Activated CD4-positive, alpha-beta T cell treated with anti-CD3 and anti-CD28 coated beads, Interleukin-10, Interleukin-2, amounts not matched to agents 100 ng/mL and 50 ng/mL, durations not matched to agents 16 hours and 8 hours (primary cell): ENCODE results near the gene FAM98C.
"Not testable (repeated sequence)": the region's sequence is repeated elsewhere in the genome, so short reads cannot be mapped to it uniquely, and the experiment has no call there.

Experiments
- DNase-seq: peaks from one replicate; pipeline ENCODE4 v3.0.0-alpha.2; 2020

The FAM98C gene

DNA sequence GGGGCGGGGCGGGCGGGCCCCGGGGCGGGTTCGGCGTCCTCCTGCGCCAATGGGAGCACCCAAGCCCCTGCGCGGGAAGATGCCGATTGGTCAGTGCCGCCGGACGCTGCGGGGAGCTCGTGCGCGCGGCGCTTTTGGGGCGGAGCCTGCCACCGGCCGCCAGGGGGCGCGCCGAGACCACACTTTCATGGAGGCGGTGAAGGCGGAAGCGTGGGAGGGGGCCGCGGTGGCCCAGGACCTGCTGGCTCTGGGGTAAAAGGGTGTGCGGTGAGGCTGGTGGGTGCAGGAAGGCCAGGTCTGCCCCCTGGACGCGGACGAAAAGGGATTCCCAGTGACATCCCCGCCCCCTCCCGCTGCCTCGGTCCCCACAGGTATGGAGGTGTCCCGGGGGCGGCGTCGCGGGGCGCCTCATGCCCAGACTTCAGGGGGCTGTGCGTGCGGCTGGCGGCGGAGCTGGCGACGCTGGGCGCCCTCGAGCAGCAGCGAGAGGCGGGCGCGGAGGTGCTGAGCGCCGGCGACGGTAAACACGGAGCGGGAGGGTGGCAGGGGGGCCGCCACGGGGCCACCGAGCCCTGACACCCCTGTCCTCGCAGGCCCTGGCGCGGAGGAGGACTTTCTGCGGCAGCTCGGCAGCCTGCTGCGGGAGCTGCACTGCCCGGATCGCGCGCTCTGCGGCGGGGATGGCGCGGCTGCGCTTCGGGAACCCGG lies at the start of gene FAM98C:
Gene FAM98C, plus strand, starts transcription at position 127 of the 708 bp plus-strand sequence. Its CDS starts 61 bp downstream, at position 188.
- DNase-seq = peak; percentile 98

DNA sequence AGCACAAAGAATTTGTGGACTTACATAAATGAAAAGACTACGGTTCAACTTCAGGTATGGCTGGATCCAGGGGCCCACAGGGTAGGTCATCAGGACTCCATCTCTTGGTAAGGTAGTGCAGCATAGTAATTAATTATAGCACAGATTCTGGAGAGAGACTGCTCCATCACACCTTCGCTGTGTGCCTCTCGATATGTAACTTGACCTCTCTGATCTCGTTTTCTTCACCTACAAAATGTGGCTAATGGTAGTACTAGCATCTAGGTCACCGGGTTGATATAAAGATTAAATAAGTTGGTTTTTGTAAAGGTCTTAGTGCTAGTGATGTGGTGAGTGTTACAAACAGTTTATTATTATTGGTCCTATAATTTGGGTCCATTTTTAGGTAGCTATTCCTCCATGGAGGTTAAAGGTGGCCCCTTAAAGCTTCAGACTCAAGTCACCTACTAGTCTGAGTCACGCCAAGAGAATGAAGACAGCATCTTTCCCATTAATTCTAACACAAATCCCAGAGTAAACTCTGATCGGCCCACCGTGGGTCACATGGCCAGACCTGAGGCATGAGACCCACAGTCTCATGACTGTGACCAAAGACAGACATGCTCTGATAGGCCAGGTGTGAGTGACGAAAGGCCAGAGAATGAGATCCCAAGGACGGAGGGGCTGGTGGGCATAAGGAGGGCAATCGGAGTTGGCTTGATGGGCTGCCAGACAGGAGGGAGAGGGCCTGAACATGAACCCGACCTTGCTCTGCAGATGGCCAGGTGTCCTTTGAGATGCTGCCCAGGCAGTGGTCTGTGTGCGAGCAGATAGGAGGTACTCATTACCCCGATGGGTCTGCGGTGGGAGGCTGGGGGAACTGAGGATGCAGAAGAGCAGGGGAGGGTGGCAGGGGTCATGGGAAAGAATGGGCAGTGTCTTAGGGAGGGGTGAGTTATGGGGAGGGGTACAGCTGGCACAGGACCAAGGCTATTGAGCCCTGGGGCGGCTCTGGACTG lies 46.9 kb upstream of the FAM98C start:
- no peak for DNase-seq

DNA sequence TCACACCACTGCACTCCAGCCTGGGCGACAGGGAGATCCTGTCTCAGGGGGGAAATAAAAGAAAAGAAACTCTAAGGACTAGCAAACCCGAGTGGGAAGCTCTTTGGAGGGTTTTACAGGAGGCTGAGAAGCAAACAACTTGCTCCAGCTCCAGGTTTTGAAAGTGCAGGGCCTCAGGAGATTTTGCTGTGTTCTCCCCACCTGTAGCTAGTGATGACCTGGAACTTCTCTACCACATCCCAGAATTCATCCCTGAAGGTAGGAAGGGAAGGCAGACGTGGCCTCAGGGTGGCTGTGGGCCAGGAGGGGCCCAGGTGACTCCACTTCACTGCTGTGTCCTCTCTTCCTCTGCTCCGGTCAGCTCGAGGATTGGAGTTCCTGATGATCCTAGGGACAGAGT lies 44.8 kb upstream of the FAM98C start:
- no peak for DNase-seq

DNA sequence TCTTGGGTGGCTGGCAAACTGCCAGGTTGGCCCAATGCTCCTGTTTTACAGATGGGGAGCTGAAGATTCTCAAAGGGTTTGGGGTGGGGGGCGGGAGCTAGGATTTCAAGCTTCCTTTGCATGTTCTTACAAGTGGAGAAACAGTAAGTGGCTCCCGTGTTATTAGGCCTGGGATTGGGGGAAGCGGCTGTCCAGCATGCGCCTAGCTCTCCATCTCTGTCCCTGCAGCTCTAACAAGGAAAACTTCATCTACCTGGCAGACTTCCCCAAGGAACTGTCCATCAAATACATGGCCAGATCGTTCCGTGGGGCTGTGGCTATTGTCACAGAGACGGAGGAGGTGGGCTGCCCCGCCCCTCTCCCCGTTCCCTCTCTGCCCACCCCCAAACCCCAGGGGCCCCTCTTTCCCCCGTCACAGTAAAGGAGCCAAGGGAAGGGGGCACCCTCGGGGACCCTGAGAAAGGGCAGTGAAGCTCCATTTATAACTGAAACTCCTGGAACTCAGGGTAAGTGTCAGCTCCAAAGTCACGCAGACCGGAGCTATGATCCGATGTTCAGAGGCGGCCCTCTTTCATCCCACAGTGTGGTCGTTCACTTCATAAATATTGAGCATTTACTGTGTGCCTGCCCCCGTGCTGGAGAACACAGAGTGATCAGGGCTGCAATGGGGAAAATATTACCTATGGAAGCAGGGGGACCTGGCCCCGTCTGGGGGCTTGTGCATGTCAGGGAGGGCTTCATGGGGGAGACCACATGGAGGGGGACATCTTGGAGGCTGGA lies 43.5 kb upstream of the FAM98C start:
- no peak for DNase-seq

DNA sequence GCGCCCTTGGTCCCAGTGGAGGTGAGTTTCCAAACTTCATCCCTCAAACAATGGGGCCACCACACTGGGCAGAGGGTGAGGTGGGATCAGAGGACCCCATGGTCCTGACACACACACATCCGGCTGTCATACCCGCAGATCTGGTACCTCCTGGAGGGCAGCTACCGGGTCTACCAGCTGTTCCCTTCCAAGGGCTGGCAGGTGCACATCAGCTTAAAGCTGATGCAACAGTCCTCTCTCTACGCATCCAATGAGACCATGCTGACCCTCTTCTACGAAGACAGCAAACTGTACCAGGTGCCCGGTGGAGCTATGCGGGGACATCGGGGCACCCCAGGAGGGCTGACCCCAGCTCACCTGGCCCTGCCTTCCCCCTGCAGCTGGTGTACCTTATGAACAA lies 42.5 kb upstream of the FAM98C start:
- no peak for DNase-seq

DNA sequence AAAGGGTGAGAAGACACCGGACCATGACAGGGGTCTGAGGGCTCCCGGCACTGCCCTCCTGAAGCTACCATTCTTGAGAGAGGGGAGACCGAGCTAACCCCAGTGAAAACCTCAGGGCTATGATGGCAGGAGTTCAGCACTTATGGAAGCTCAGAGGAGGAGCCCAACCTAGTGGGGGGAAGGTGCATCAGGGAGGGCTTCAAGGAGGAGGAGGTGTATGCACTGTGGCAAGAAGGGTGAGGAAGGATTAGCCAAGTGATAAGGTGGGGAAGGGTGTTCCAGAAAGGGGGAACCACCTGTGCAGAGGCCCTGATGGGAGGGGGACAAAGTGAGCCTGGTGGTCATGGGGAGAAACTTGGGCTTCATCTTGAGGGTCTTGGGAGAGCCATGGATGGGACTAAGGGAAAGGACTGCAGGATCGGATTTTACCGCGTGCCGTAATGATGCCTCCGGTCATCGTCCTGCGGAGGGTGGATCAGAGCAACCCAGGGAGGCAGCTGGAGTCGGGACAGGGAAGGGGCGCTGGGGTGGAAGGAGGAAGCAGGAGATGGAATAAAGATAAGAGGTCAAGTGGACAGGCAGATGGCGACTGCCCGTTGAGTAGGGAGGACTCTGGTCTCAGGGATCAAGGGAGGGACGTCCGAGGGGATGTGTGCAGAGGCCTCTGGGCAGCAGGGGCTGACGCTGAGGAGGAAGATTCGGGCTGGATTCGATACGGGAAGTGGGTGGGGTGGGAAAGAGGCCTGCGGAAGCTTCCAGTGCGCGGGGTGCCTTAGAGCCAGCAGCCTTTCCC lies 41.9 kb upstream of the FAM98C start:
- DNase-seq = no peak

GRCh38 chr19:38361633-38362075 lies 41.2 kb upstream of the FAM98C start:
- DNase-seq = peak; percentile 82

DNA sequence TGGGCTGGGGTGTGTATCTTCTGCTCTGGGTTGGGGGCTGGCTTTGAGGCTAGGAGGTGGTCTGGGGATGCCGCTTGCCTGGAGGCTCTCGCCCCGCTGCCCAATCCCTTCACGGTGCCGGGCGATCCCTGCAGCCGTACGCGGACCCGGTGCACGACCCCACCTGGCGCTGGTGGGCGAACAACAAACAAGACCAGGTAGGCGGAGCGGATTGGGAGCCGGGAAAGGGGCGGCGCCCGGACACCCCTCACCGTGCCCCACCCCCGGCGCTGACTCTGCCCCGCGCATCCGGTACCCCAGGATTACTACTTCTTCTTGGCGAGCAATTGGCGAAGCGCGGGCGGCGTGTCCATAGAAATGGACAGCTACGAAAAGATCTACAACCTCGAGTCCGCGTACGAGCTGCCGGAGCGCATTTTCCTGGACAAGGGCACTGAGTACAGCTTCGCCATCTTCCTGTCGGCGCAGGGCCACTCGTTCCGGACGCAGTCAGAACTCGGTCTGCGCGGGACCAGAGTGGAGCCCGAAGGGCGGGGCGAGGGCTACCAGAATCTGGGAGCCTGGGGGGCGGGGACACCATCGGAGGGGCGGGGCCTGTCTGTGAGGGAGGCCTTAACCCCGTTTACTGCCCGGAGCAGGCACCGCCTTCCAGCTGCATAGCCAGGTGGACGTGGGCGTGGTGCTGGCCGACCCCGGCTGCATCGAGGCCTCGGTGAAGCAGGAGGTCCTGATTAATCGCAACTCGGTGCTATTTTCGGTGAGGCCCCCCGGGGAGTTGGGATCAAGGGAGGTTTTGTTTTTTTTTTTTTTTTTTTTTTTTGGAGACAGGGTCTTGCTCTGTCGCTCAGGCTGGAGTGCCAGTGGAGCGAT lies 40.6 kb upstream of the FAM98C start:
- DNase-seq = peak; percentile 90

DNA sequence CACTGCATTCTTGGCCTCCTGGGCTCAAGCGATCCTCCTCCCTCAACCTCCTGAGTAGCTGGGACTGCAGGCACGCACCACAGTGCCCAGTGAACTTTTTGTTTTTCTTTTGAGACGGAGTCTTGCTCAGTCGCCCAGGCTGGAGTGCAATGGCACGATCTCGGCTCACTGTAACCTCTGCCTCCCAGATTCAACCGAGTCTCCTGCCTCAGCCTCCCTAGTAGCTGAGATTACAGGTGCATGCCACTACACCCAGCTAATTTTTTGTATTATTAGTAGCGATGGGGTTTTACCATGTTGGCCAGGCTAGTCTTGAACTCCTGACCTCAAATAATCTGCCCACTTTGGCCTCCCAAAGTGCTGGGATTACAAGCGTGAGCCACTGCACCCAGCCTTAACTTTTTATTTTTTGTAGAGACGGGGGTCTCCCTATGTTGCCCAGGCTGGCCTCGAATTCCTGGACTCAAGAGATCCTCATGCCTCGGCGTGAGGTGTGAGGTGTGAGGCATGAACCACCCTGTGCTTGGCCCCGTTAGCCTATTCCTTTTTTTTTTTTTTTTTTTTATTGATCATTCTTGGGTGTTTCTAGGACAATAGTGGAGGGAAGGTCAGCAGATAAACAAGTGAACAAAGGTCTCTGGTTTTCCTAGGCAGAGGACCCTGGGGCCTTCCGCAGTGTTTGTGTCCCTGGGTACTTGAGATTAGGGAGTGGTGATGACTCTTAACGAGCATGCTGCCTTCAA lies 39.8 kb upstream of the FAM98C start:
- DNase-seq = not testable (repeated sequence)

DNA sequence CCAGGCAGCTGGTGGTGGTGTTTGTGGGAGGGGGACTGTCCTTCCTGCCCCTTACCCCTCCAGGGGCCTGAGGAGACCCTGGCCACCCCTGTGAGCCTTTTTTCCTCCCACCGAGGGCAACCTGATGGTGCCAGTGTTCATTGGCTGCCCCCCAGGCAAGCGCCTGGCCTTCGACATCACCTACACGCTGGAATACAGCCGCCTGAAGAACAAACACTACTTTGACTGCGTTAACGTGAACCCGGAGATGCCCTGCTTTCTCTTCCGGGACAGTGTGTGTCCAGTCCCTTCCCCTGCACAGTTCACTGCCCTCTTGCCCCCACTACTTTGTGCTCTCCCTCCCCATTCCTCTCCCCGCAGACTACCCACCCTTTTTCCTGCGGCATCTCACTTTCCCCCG lies 35.9 kb upstream of the FAM98C start:
- DNase-seq = no peak

DNA sequence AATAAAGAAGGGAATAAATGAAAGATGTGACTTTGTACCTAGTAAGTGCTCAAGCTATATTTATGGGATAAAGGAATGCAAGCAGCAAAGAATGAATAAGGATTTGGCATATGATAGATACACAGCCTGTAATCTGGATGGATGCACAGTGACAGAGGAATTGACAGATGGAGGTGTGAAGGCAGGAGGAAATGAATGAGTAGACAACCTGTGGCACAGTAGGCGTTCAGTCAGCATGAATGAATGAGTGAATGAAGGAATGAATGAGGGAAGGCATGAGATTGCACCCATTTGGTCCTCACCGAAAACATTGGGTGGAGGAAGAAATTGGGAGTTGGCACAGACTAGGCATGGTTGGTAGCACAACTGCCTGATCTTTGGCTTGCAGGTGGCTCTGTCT lies 33.3 kb upstream of the FAM98C start:
- no peak for DNase-seq

DNA sequence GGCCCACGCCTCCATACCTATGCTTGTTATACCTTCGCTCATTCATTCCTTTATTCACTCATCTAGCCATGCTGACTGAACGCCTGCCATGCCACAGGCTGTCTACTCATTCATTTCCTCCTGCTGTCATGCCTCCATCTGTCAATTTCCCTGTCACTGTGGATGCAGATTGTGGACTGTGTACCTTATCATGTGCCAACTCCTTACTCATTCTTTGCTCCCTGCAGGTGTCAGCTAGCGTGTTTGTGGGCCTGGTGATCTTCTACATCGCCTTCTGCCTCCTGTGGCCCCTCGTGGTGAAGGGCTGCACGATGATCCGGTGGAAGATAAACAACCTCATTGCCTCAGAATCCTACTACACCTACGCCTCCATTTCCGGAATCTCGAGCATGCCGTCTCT lies 32.6 kb upstream of the FAM98C start:
- no peak for DNase-seq

DNA sequence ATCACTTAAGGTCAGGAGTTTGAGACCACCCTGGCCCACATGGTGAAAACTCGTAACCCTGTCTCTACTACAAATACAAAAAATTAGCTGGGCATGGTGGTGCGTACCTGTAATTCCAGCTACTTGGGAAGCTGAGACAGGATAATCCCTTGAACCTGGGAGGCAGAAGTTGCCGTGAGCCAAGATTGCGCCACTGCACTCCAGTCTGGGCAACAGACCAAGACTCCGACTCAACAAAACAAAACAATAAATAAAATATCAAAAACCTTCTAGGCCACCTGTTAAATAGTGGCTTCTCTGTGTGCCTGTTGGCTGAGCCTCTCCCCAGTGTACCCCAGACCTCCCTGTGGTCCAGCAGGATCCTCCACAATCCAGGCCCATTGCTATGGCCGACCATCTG lies 31.8 kb upstream of the FAM98C start:
- DNase-seq = no peak

DNA sequence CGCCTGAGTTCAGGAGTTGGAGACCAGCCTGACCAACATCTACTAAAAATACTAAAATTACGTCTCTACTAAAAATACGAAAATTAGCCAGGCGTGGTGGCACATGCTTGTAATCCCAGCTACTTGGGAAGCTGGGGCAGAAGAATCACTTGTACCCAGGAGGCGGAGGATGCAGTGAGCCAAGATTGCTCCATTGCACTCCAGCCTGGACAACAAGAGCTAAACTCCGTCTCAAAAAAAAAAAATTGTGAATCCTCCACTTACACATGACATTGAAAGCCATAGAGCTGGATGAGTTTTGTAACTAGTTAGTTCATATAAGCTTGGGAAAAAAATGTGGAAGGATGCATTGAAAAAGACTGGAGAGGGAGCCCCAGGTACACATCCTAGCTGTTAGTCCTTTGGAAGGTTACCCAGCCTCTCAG lies 29.0 kb upstream of the FAM98C start:
- no peak for DNase-seq

DNA sequence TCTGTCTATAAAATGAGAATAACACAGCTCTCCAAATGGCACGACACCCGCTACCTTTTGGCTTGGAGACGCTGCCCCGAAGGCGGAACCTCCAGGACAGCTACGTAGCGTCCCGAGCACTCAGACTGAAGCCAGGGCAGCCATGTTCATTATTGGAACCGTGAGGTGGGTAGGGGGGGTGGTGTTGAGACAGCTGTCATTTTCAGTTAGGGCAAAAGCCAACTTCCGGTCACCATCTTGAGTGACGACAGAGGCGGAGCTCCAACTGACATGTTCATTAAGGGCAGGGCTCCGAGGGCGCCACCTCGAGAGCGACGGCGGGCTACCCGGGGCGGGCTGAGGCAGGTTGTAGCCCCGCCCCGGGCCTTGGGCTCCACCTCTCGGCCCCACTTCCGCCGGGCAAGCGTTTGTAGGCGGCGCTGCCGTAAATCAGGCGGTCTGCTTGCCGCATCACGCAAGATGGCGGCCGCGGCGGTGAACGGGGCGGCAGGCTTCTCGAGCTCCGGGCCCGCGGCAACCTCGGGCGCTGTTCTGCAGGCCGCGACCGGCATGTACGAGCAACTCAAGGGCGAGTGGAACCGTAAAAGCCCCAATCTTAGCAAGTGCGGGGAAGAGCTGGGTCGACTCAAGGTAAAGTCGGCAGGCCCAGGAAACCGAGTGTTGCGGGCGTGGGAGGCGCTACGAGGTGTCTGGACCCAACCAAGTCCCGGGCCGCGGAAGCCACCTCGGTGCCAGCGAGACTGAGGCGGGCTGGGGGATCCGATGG lies 28.4 kb upstream of the FAM98C start, which contains the start of gene PSMD8:
Gene PSMD8, plus strand, starts transcription at position 240 of the 766 bp plus-strand sequence. Its CDS starts 31 bp downstream, at position 271.
- DNase-seq = peak; percentile 100

DNA sequence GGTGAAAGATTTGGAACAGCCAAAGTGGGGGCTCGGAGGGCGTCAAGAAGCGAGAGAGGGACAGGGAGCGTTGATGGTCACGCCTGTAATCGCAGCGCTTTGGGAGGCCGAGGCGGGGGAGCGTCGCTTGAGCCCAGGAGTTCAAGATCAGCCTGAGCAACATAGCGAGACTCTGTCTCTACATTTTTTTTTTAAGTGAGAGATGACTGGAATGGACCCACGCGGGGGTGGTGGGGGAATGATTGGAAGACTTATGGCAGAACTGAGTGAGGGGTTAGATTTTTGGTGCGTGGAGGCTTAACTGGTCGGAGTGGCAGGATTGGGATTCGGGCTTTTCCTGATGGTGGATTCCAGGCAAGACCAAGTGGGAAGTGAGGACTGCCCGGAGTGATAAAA lies 27.8 kb upstream of the FAM98C start:
- DNase-seq = no peak

- DNase-seq = no peak
These were observed 27.1 kb upstream of the FAM98C start for GRCh38 chr19:38375748-38376147.

DNA sequence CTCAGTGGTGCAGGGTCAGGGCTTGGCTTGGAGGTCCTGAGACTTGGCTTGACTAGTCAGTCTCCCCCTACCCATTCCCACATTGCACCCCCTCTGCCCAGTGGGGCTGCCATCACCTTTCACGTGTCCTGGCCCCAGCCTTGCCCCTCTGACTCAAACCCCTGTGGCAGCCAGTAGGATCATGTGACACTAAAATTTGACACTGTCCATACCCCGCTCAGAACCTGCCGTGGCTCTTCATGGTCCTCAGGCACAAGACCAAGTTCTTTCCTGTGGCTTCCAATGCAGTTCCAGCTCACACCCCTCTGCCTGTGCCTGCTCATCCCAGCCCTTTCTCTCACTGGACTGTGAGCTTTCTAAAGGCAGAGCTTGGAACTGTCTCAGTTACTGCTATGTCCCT lies 26.3 kb upstream of the FAM98C start:
- DNase-seq = no peak

DNA sequence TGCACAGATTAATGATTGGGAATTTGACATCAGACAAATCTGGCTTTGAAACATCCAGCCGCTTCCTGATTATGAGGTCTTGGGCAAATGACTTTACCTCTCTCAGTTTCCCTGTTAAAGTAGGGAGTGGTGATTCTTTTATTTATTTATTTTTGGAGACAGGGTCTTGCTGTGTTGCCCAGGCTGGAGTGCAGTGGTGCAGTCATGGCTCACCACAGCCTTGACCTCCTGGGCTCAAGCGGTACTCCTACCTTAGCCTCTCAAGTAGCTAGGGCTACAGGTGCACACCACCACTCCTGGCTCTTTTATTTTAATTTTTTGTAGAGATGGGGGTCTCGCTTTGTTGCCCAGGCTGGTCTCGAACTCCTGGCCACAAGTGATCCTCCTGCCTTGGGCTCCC lies 25.8 kb upstream of the FAM98C start:
- DNase-seq = no peak

DNA sequence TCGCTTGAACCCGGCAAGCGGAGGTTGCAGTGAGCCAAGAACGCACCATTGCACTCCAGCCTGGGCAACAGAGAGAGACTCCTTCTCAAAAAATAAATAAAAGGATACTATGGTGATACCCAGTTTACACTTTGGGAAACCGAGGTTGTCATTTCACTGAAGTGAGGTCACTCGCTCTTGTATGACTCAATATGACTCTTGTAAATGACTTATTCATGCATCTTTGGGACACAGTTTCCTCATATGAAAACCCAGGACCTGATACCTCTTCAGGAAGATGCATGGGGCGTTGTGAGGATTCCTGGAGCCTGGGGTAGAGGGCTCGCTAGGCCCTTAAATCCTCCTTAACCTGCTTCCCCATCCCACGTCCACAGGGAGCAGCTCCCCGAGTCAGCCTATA lies 24.0 kb upstream of the FAM98C start:
- DNase-seq = no peak
